ENCODE data around the gene PTPN7.
"Not testable (repeated sequence)": the region's sequence is repeated elsewhere in the genome, so short reads cannot be mapped to it uniquely, and the experiment has no call there.

PTPN7 gene

GRCh38 chr1:202172015-202172355, 11.6 kb upstream of the PTPN7 start:
- no peak for TF ChIP-seq CTCF (IDR thresholded peaks at IDR 0.05; ENCODE audit: insufficient read depth, low read depth, low read length, missing control alignments)
- no peak overlapping the region for H3K4me3 ChIP-seq (ENCODE audit: low read length)
- DNase-seq (ENCODE audit: low read depth): no peak

- DNase-seq (ENCODE audit: low read depth): no peak
- no peak overlapping the region for H3K4me3 ChIP-seq (ENCODE audit: low read length)
- TF ChIP-seq CTCF (IDR thresholded peaks at IDR 0.05; ENCODE audit: insufficient read depth, low read depth, low read length, missing control alignments): no peak
Observed at GRCh38 chr1:202171292-202172014, 11.1 kb upstream of the PTPN7 start.

- DNase-seq (ENCODE audit: low read depth): no peak
- no peak for TF ChIP-seq CTCF (IDR thresholded peaks at IDR 0.05; ENCODE audit: insufficient read depth, low read depth, low read length, missing control alignments)
Observed at GRCh38 chr1:202170726-202171125, 10.3 kb upstream of the PTPN7 start.

GRCh38 chr1:202168861-202169260, 8.5 kb upstream of the PTPN7 start:
- DNase-seq (ENCODE audit: low read depth): no peak
- H3K4me3 ChIP-seq (ENCODE audit: low read length): no peak overlapping the region
- no peak for TF ChIP-seq CTCF (IDR thresholded peaks at IDR 0.05; ENCODE audit: insufficient read depth, low read depth, low read length, missing control alignments)

More at GRCh38 chr1:202170726-202171125, 10.3 kb upstream of the PTPN7 start:
- H3K4me3 ChIP-seq (ENCODE audit: low read length): no peak overlapping the region

- no peak for TF ChIP-seq CTCF (IDR thresholded peaks at IDR 0.05; ENCODE audit: insufficient read depth, low read depth, low read length, missing control alignments)
- no peak overlapping the region for H3K4me3 ChIP-seq (ENCODE audit: low read length)
- no peak for DNase-seq (ENCODE audit: low read depth)
Observed at GRCh38 chr1:202167708-202168415, 7.5 kb upstream of the PTPN7 start.

GRCh38 chr1:202167054-202167453, 6.7 kb upstream of the PTPN7 start:
- DNase-seq (ENCODE audit: low read depth); H3K4me3 ChIP-seq (ENCODE audit: low read length): not testable (repeated sequence)

GRCh38 chr1:202165942-202166843, 5.8 kb upstream of the PTPN7 start:
- no peak overlapping the region for H3K4me3 ChIP-seq (ENCODE audit: low read length)

More at GRCh38 chr1:202165942-202166843, 5.8 kb upstream of the PTPN7 start:
- TF ChIP-seq CTCF (IDR thresholded peaks at IDR 0.05; ENCODE audit: insufficient read depth, low read depth, low read length, missing control alignments): no peak
- DNase-seq (ENCODE audit: low read depth): no peak

Measured in epithelial cell of esophagus (primary cell).